GM12873 (cell line): Measurements from ENCODE around the gene TBX4.

Source experiments
- CTCF ChIP-seq: IDR thresholded peaks from 2 replicates; pipeline ENCODE4 v1.5.1; 2012; ENCODE audit warnings: low read depth, mild to moderate bottlenecking, moderate library complexity, low read length, control low read depth; ENCODE audit not compliant: insufficient read depth; ENCODE audit errors: missing control alignments

TBX4 gene

GRCh38 chr17:61483778-61484116 is 31.5 kb downstream of the TBX4 start:
- TF ChIP-seq CTCF = no peak

GRCh38 chr17:61484174-61484573 is 32.0 kb downstream of the TBX4 start:
- no peak for TF ChIP-seq CTCF

GRCh38 chr17:61485067-61485775 is 33.0 kb downstream of the TBX4 start:
- no peak for TF ChIP-seq CTCF

- no peak for TF ChIP-seq CTCF
These were observed 34.2 kb downstream of the TBX4 start for GRCh38 chr17:61486135-61487120.

- TF ChIP-seq CTCF = no peak
These were observed 35.2 kb downstream of the TBX4 start for GRCh38 chr17:61487161-61487988.

- no peak for TF ChIP-seq CTCF
These were observed 35.9 kb downstream of the TBX4 start for GRCh38 chr17:61487989-61488595.
